Mesothelial cell of epicardium (in vitro differentiated cells): ENCODE measurements around the gene INTS3. TPM values are rescaled to one million over a fixed set of nuclear protein-coding genes. Genes with fewer than 3 reads are reported as not detected.

Experiments used
- DNase-seq, 2 experiments: peaks; one replicate each; pipeline ENCODE4 v3.0.0; 2021; ENCODE audit warnings: low spot score in 2 of 2; ENCODE audit not compliant: unreplicated experiment in 2 of 2
- H3K27ac Mint-ChIP-seq: 2 replicates; pipeline ENCODE4 v1.8.0; 2021; ENCODE audit warnings: mixed read lengths
- H3K27me3 Mint-ChIP-seq: 2 replicates; pipeline ENCODE4 v1.8.0; 2021; ENCODE audit warnings: low read depth, mixed read lengths
- H3K36me3 Mint-ChIP-seq: 2 replicates; pipeline ENCODE4 v1.8.0; 2021; ENCODE audit warnings: mixed read lengths
- H3K4me1 Mint-ChIP-seq: 2 replicates; pipeline ENCODE4 v1.8.0; 2021; ENCODE audit warnings: mixed read lengths
- H3K4me3 Mint-ChIP-seq: 2 replicates; pipeline ENCODE4 v1.8.0; 2021; ENCODE audit warnings: mild to moderate bottlenecking, moderate library complexity, mixed read lengths
- H3K9me3 Mint-ChIP-seq: 2 replicates; pipeline ENCODE4 v1.8.0; 2021; ENCODE audit warnings: mixed read lengths
- CTCF ChIP-seq: fragments of 200-600 bp; sonication (generic); IDR thresholded peaks from one replicate; pipeline ENCODE4 v1.5.0; 2021; ENCODE audit warnings: antibody characterized with exemption; ENCODE audit not compliant: unreplicated experiment
- total RNA-seq: library from RNA; stranded (reverse); gene quantifications from 3 replicates; pipeline ENCODE4 v1.2.1, GENCODE V29; 2021

The INTS3 gene
- total RNA-seq, 1 donor from 2014 or later = 120 TPM

GRCh38 chr1:153735090-153735420, 7.2 kb downstream of the INTS3 start:
- Mint-ChIP-seq H3K9me3 (no peaks in the 10 kb centered on the region), H3K27ac (no peak overlapping the region), H3K27me3 (no peaks in the 10 kb centered on the region), H3K4me1 (peaks cover 3% of the 10 kb centered on the region), H3K36me3 (peaks cover 9% of the 10 kb centered on the region), H3K4me3 (no peak overlapping the region)
- no peak for TF ChIP-seq CTCF
- DNase-seq = no peak

GRCh38 chr1:153741986-153742385, 14.1 kb downstream of the INTS3 start:
- H3K9me3 Mint-ChIP-seq = no peaks in the 10 kb centered on the region
- TF ChIP-seq CTCF = no peak
- no peaks in the 10 kb centered on the region for H3K4me1 Mint-ChIP-seq
- no peak for DNase-seq
- H3K36me3 Mint-ChIP-seq = peaks cover 35% of the 10 kb centered on the region
- H3K4me3 Mint-ChIP-seq = no peak overlapping the region
- no peaks in the 10 kb centered on the region for H3K27me3 Mint-ChIP-seq
- H3K27ac Mint-ChIP-seq = no peak overlapping the region

- no peak for TF ChIP-seq CTCF
- H3K9me3 Mint-ChIP-seq = no peaks in the 10 kb centered on the region
- DNase-seq = no peak
- H3K27ac Mint-ChIP-seq = no peak overlapping the region
- H3K27me3 Mint-ChIP-seq = no peaks in the 10 kb centered on the region
- peaks cover 39% of the 10 kb centered on the region for H3K36me3 Mint-ChIP-seq
- H3K4me1 Mint-ChIP-seq = no peaks in the 10 kb centered on the region
- H3K4me3 Mint-ChIP-seq = no peak overlapping the region
Observed at GRCh38 chr1:153742411-153743142, 14.7 kb downstream of the INTS3 start.

- H3K27ac Mint-ChIP-seq = no peak overlapping the region
- H3K4me3 Mint-ChIP-seq = no peak overlapping the region
- H3K4me1 Mint-ChIP-seq = peaks cover 3% of the 10 kb centered on the region
- H3K36me3 Mint-ChIP-seq = peaks cover 43% of the 10 kb centered on the region
- H3K9me3 Mint-ChIP-seq = no peaks in the 10 kb centered on the region
- H3K27me3 Mint-ChIP-seq = no peaks in the 10 kb centered on the region
- DNase-seq = no peak
- no peak for TF ChIP-seq CTCF
Observed at GRCh38 chr1:153745417-153745816, 17.6 kb downstream of the INTS3 start.

GRCh38 chr1:153746174-153746573, 18.3 kb downstream of the INTS3 start:
- H3K4me1 Mint-ChIP-seq = peaks cover 3% of the 10 kb centered on the region
- no peaks in the 10 kb centered on the region for H3K9me3 Mint-ChIP-seq
- no peak overlapping the region for H3K27ac Mint-ChIP-seq
- H3K27me3 Mint-ChIP-seq = no peaks in the 10 kb centered on the region
- no peak for DNase-seq
- peaks cover 45% of the 10 kb centered on the region for H3K36me3 Mint-ChIP-seq
- no peak overlapping the region for H3K4me3 Mint-ChIP-seq
- TF ChIP-seq CTCF = no peak

GRCh38 chr1:153748903-153749302, 21.1 kb downstream of the INTS3 start:
- no peak overlapping the region for H3K27ac Mint-ChIP-seq
- TF ChIP-seq CTCF = no peak
- H3K9me3 Mint-ChIP-seq = no peaks in the 10 kb centered on the region
- H3K4me3 Mint-ChIP-seq = no peak overlapping the region
- H3K27me3 Mint-ChIP-seq = no peaks in the 10 kb centered on the region
- H3K4me1 Mint-ChIP-seq = peaks cover 3% of the 10 kb centered on the region
- no peak for DNase-seq
- H3K36me3 Mint-ChIP-seq = peaks cover 43% of the 10 kb centered on the region
